CD4-positive, alpha-beta memory T cell (primary cell): ENCODE measurements around the gene THAP11. TPM values are rescaled to one million over a fixed set of nuclear protein-coding genes. Genes with fewer than 3 reads are reported as not detected.

Experiments used
- CTCF ChIA-PET: fragments of 350-600 bp; sonication (Branson Sonifier 250); formaldehyde crosslinking; loops from one replicate; lab custom pipeline; 2021; ENCODE audit warnings: inconsistent platforms; ENCODE audit not compliant: partially characterized antibody; lab: Charles Lee
- POLR2A ChIA-PET: fragments of 350-600 bp; sonication (Branson Sonifier 250); formaldehyde crosslinking; loops from one replicate; lab custom pipeline; 2021; ENCODE audit not compliant: partially characterized antibody; lab: Charles Lee
- DNase-seq, 5 donors: peaks; one replicate each; pipeline versions ENCODE4 v3.0.0 to v3.0.0-alpha.2; 2020 to 2022; ENCODE audit warnings: mixed read lengths in 1 of 5
- H3K27ac ChIP-seq: one replicate; pipeline ENCODE4 v1.7.0; 2013; ENCODE audit warnings: low read depth, low read length
- H3K27me3 ChIP-seq: 2 replicates; pipeline ENCODE4 v1.7.0; 2013; ENCODE audit warnings: mild to moderate bottlenecking, low read length, moderate library complexity; ENCODE audit not compliant: insufficient read depth
- H3K36me3 ChIP-seq: 2 replicates; pipeline ENCODE4 v1.7.0; 2013; ENCODE audit warnings: mild to moderate bottlenecking, low read length, moderate library complexity; ENCODE audit not compliant: insufficient read depth
- H3K4me1 ChIP-seq: 2 replicates; pipeline ENCODE4 v1.7.0; 2013; ENCODE audit warnings: mild to moderate bottlenecking, low read length, moderate library complexity; ENCODE audit not compliant: insufficient read depth
- H3K4me3 ChIP-seq, 2 donors: one replicate each; pipeline ENCODE4 v1.7.0; 2013; ENCODE audit warnings: low read length in 2 of 2, mild to moderate bottlenecking in 1 of 2
- H3K9me3 ChIP-seq, 2 donors: one replicate each; pipeline ENCODE4 v1.7.0; 2013; ENCODE audit warnings: low read length in 2 of 2, control low read depth in 1 of 2; ENCODE audit not compliant: control insufficient read depth in 1 of 2
- H3K27ac Mint-ChIP-seq, 7 donors: one replicate each; pipeline ENCODE4 v1.8.0; 2020 to 2021; ENCODE audit warnings: mixed read lengths in 7 of 7, mild to moderate bottlenecking in 6 of 7, inconsistent platforms in 3 of 7, moderate library complexity in 3 of 7
- H3K27me3 Mint-ChIP-seq, 2 donors: one replicate each; pipeline ENCODE4 v1.8.0; 2020 to 2021; ENCODE audit warnings: mixed read lengths in 2 of 2
- H3K36me3 Mint-ChIP-seq, 2 donors: one replicate each; pipeline ENCODE4 v1.8.0; 2020 to 2021; ENCODE audit warnings: mixed read lengths in 2 of 2, inconsistent platforms in 1 of 2, mild to moderate bottlenecking in 1 of 2
- H3K4me1 Mint-ChIP-seq, 4 donors: one replicate each; pipeline ENCODE4 v1.8.0; 2020 to 2021; ENCODE audit warnings: mixed read lengths in 4 of 4, mild to moderate bottlenecking in 1 of 4
- H3K4me3 Mint-ChIP-seq, 8 donors: one replicate each; pipeline ENCODE4 v1.8.0; 2020 to 2021; ENCODE audit warnings: mixed read lengths in 8 of 8, mild to moderate bottlenecking in 7 of 8, moderate library complexity in 6 of 8, inconsistent platforms in 3 of 8
- H3K9me3 Mint-ChIP-seq, 8 donors: one replicate each; pipeline ENCODE4 v1.8.0; 2020 to 2021; ENCODE audit warnings: mixed read lengths in 8 of 8, mild to moderate bottlenecking in 5 of 8, inconsistent platforms in 3 of 8, moderate library complexity in 1 of 8
- intact Hi-C: fragments of 100-400 bp; cut with micrococcal nuclease; formaldehyde crosslinking; loops from one replicate; pipeline ENCODE4 v1.15.1; 2023
- polyA plus RNA-seq, 2 donors: library from polyadenylated mRNA; unstranded; fragments of 300-500 nt; fragmentation: Illumina TruSeq; gene quantifications; one replicate each; pipeline ENCODE4 v1.2.3, GENCODE V29; 2021
- total RNA-seq, 2 experiments: library from RNA; stranded (reverse); gene quantifications; one replicate each; pipeline ENCODE4 v1.2.3, GENCODE V29; 2021

THAP11 gene
- total and polyA plus RNA-seq, 4 experiments from 2014 or later, result 56.8 to 147 (median 94.4) TPM

GRCh38 chr16:67804853-67805542, 37.1 kb upstream of the THAP11 start:
- Histone ChIP-seq H3K27ac (peak overlapping the region; percentile 95), H3K9me3 (no peaks in the 10 kb centered on the region), H3K4me1 (peaks cover 59% of the 10 kb centered on the region), H3K4me3 (peak overlapping the region; percentile 91 to 93), H3K27me3 (no peaks in the 10 kb centered on the region), H3K36me3 (peaks cover 21% of the 10 kb centered on the region)
- Mint-ChIP-seq H3K27ac (peak overlapping the region; percentile 53 to 98 (median 85)), H3K4me3 (peak overlapping the region; percentile 88 to 95 (median 90)), H3K4me1 (peaks cover 42 to 68% (median 50%) of the 10 kb centered on the region in 4 donors), H3K9me3 (no peaks in the 10 kb centered on the region), H3K36me3 (peaks cover 17 to 42% of the 10 kb centered on the region in 2 donors), H3K27me3 (no peaks in the 10 kb centered on the region)
- CTCF ChIA-PET, result interaction anchor here (5.9 kb wide), 1 partner anchor 11 kb away, joined by 56 read pairs; no protein-coding TSS in a partner anchor
- POLR2A ChIA-PET, result interaction anchor here (0.5 to 0.6 kb wide), 2 partner anchors 12 to 41 kb away, joined by 3 read pairs; no protein-coding TSS in a partner anchor
- DNase-seq, result no peak
- intact Hi-C loops, result no loop called here

GRCh38 chr16:67805718-67806427, 36.2 kb upstream of the THAP11 start:
- intact Hi-C loops, result loop anchor here (1.0 to 2.0 kb wide), 11 partner anchors 10 to 325 kb away; partner anchors contain the start of genes ACD, ATP6V0D1, CTCF and GFOD2
- peaks cover 34 to 59% (median 43%) of the 10 kb centered on the region in 4 donors for H3K4me1 Mint-ChIP-seq
- Histone ChIP-seq H3K36me3 (peaks cover 12% of the 10 kb centered on the region), H3K27me3 (no peaks in the 10 kb centered on the region), H3K9me3 (no peaks in the 10 kb centered on the region), H3K27ac (peak overlapping the region; percentile 95), H3K4me1 (peaks cover 50% of the 10 kb centered on the region), H3K4me3 (peak overlapping the region; percentile 91 to 93)
- H3K27ac Mint-ChIP-seq, result peak overlapping the region; percentile 79 to 98 (median 94)
- H3K9me3 Mint-ChIP-seq, result no peaks in the 10 kb centered on the region
- CTCF ChIA-PET, result interaction anchor here (0.8 to 5.9 kb wide), 10 partner anchors 10 to 325 kb away, joined by 3 to 56 read pairs (median 4); partner anchors contain the start of genes ATP6V0D1 and GFOD2
- H3K27me3 Mint-ChIP-seq, result no peaks in the 10 kb centered on the region
- POLR2A ChIA-PET, result interaction anchor here (0.6 to 2.5 kb wide), 20 partner anchors 8 to 505 kb away, joined by 3 to 27 read pairs (median 5); partner anchors contain the start of genes ACD, C16orf86, DDX28 and DUS2
- peak overlapping the region; percentile 88 to 95 (median 90) for H3K4me3 Mint-ChIP-seq
- peaks cover 9 to 34% of the 10 kb centered on the region in 2 donors for H3K36me3 Mint-ChIP-seq
- peak in 1 of 5 donors; percentile 40 for DNase-seq

- peaks cover 43% of the 10 kb centered on the region for H3K4me1 ChIP-seq
- no peaks in the 10 kb centered on the region for H3K27me3 ChIP-seq
- H3K27ac Mint-ChIP-seq, result peak within 1 kb of the TSS; percentile 85 to 98 (median 95)
- H3K36me3 ChIP-seq, result peaks cover 6% of the 10 kb centered on the region
- POLR2A ChIA-PET, result interaction anchor here (0.6 to 2.5 kb wide), 23 partner anchors 8 to 505 kb away, joined by 3 to 27 read pairs (median 5); partner anchors contain the start of genes ACD, C16orf86, CTCF and DDX28
- peaks cover 26 to 52% (median 36%) of the 10 kb centered on the region in 4 donors for H3K4me1 Mint-ChIP-seq
- no peaks in the 10 kb centered on the region for H3K9me3 ChIP-seq
- H3K9me3 Mint-ChIP-seq, result no peaks in the 10 kb centered on the region
- peak within 1 kb of the TSS; percentile 88 to 95 (median 90) for H3K4me3 Mint-ChIP-seq
- CTCF ChIA-PET, result interaction anchor here (0.8 to 2.7 kb wide), 11 partner anchors 9 to 325 kb away, joined by 3 to 47 read pairs (median 4); partner anchors contain the start of genes ATP6V0D1 and GFOD2
- H3K4me3 ChIP-seq, result peak within 1 kb of the TSS; percentile 91 to 93
- DNase-seq, result peak; percentile 97 to 99 (median 99)
- no peaks in the 10 kb centered on the region for H3K27me3 Mint-ChIP-seq
- H3K27ac ChIP-seq, result peak within 1 kb of the TSS; percentile 95
- H3K36me3 Mint-ChIP-seq, result peaks cover 8 to 34% of the 10 kb centered on the region in 2 donors
- intact Hi-C loops, result loop anchor here (1.0 to 2.0 kb wide), 11 partner anchors 10 to 325 kb away; partner anchors contain the start of genes ACD, ATP6V0D1, CTCF and GFOD2
Measured at GRCh38 chr16:67806428-67807147, 35.5 kb upstream of the THAP11 start, which contains the start of the genes RANBP10 and TSNAXIP1. TSS of gene RANBP10 (minus strand) at chr16:67806560. CDS start at chr16:67806536, 24 bp downstream. TSS of gene TSNAXIP1 (plus strand) at chr16:67806889. CDS start at chr16:67807150, 261 bp downstream.

GRCh38 chr16:67807148-67807682, 34.9 kb upstream of the THAP11 start:
- DNase-seq, result no peak
- Mint-ChIP-seq H3K27me3 (no peaks in the 10 kb centered on the region), H3K9me3 (no peaks in the 10 kb centered on the region), H3K36me3 (peaks cover 8 to 30% of the 10 kb centered on the region in 2 donors), H3K27ac (peak overlapping the region; percentile 85 to 98 (median 95)), H3K4me1 (peaks cover 20 to 45% (median 30%) of the 10 kb centered on the region in 4 donors), H3K4me3 (peak overlapping the region; percentile 88 to 95 (median 90))
- ChIA-PET POLR2A (interaction anchor here (0.6 to 2.5 kb wide), 22 partner anchors 9 to 504 kb away, joined by 3 to 27 read pairs (median 5); partner anchors contain the start of genes ACD, C16orf86, CTCF and DDX28), CTCF (interaction anchor here (0.7 to 2.7 kb wide), 11 partner anchors 9 to 326 kb away, joined by 3 to 47 read pairs (median 4); partner anchors contain the start of genes ACD, ATP6V0D1 and GFOD2)
- intact Hi-C loops, result loop anchor here (2.0 kb wide), 2 partner anchors 146 to 286 kb away; partner anchors contain the start of genes ACD and PARD6A
- Histone ChIP-seq H3K4me3 (peak overlapping the region; percentile 43 to 93), H3K4me1 (peaks cover 37% of the 10 kb centered on the region), H3K27me3 (no peaks in the 10 kb centered on the region), H3K27ac (peak overlapping the region; percentile 95), H3K9me3 (no peaks in the 10 kb centered on the region), H3K36me3 (peaks cover 6% of the 10 kb centered on the region)

- no peaks in the 10 kb centered on the region for H3K36me3 Mint-ChIP-seq
- Histone ChIP-seq H3K4me3 (no peak overlapping the region), H3K9me3 (no peaks in the 10 kb centered on the region), H3K27me3 (no peaks in the 10 kb centered on the region), H3K36me3 (no peaks in the 10 kb centered on the region), H3K27ac (no peak overlapping the region), H3K4me1 (peaks cover 6% of the 10 kb centered on the region)
- H3K4me1 Mint-ChIP-seq, result peaks cover 3 to 13% (median 8%) of the 10 kb centered on the region in 4 donors
- ChIA-PET CTCF (interaction anchor here (0.6 kb wide), 1 partner anchor 31 kb away, joined by 3 read pairs; no protein-coding TSS in a partner anchor), POLR2A (no interaction called here)
- no peaks in the 10 kb centered on the region for H3K9me3 Mint-ChIP-seq
- H3K4me3 Mint-ChIP-seq, result peak overlapping the region in 1 of 8 donors; percentile 61
- no peak for DNase-seq
- peak overlapping the region in 1 of 7 donors; percentile 47 for H3K27ac Mint-ChIP-seq
- intact Hi-C loops, result no loop called here
- H3K27me3 Mint-ChIP-seq, result no peaks in the 10 kb centered on the region
Measured at GRCh38 chr16:67811899-67812298, 30.2 kb upstream of the THAP11 start.

- no peak overlapping the region for H3K4me3 ChIP-seq
- no peaks in the 10 kb centered on the region for H3K36me3 ChIP-seq
- ChIA-PET CTCF (interaction anchor here (1.1 to 3.9 kb wide), 12 partner anchors 7 to 414 kb away, joined by 3 to 56 read pairs (median 11); partner anchors contain the start of genes RANBP10 and TSNAXIP1), POLR2A (no interaction called here)
- H3K27ac Mint-ChIP-seq, result no peak overlapping the region
- intact Hi-C loops, result no loop called here
- no peak overlapping the region for H3K4me3 Mint-ChIP-seq
- H3K4me1 Mint-ChIP-seq, result peaks cover 0 to 8% (median 5%) of the 10 kb centered on the region in 4 donors
- no peaks in the 10 kb centered on the region for H3K9me3 ChIP-seq
- H3K27ac ChIP-seq, result no peak overlapping the region
- H3K27me3 ChIP-seq, result no peaks in the 10 kb centered on the region
- no peaks in the 10 kb centered on the region for H3K9me3 Mint-ChIP-seq
- no peak for DNase-seq
- no peaks in the 10 kb centered on the region for H3K27me3 Mint-ChIP-seq
- no peaks in the 10 kb centered on the region for H3K4me1 ChIP-seq
- H3K36me3 Mint-ChIP-seq, result no peaks in the 10 kb centered on the region
Measured at GRCh38 chr16:67814567-67814966, 27.6 kb upstream of the THAP11 start.
